GM13977 (cell line): ENCODE results near the gene ELOA.

Experiments used
- DNase-seq: peaks from one replicate; pipeline ENCODE4 v3.0.0; 2012; ENCODE audit warnings: low spot score
- CTCF ChIP-seq: IDR thresholded peaks from 2 replicates; pipeline ENCODE4 v1.5.1; 2012; ENCODE audit warnings: mild to moderate bottlenecking, control low read depth; ENCODE audit not compliant: insufficient read depth; ENCODE audit errors: extremely low read depth, missing control alignments
- in situ Hi-C: fragments of 300-500 bp; cut with MboI; formaldehyde crosslinking; loops from one replicate; pipeline ENCODE4 v1.12.0; 2022; ENCODE audit warnings: low sequenced_read_pairs, low pct_unique_long_range_greater_than_20kb, mixed read lengths, inconsistent platforms; ENCODE audit not compliant: unreplicated experiment

Gene ELOA

GRCh38 chr1:23795676-23796465 lies 52.6 kb downstream of the ELOA start:
- in situ Hi-C loops = no loop called here
- DNase-seq = no peak

GRCh38 chr1:23796466-23797271 lies 53.4 kb downstream of the ELOA start:
- no peak for DNase-seq
- no peak for TF ChIP-seq CTCF
- in situ Hi-C loops = no loop called here

More at GRCh38 chr1:23795676-23796465, 52.6 kb downstream of the ELOA start:
- TF ChIP-seq CTCF = no peak

GRCh38 chr1:23797478-23798448 lies 54.5 kb downstream of the ELOA start:
- no peak for TF ChIP-seq CTCF
- in situ Hi-C loops = no loop called here
- DNase-seq = no peak

- in situ Hi-C loops = no loop called here
- peak; percentile 28 for DNase-seq
- peak; percentile 19 for TF ChIP-seq CTCF
These were observed 55.4 kb downstream of the ELOA start for GRCh38 chr1:23798662-23799142.

- DNase-seq = no peak
- TF ChIP-seq CTCF = no peak
- in situ Hi-C loops = no loop called here
These were observed 55.9 kb downstream of the ELOA start for GRCh38 chr1:23799255-23799569.
